Trophoblast cell (in vitro differentiated cells and primary cell): Measurements from ENCODE around the gene PNPLA5.

ENCODE experiments used
- DNase-seq, 2 donors: peaks; one replicate each; pipeline ENCODE4 v3.0.0-alpha.2; 2016
- H2AFZ ChIP-seq: 2 replicates; pipeline ENCODE4 v1.6.1; 2013; ENCODE audit warnings: low read length, moderate library complexity, mild to moderate bottlenecking; ENCODE audit not compliant: insufficient read depth, poor library complexity
- H2AK5ac ChIP-seq: 2 replicates; pipeline ENCODE4 v1.6.1; 2013; ENCODE audit warnings: mild to moderate bottlenecking, low read length
- H2BK120ac ChIP-seq: 2 replicates; pipeline ENCODE4 v1.6.1; 2013; ENCODE audit warnings: low read length, mild to moderate bottlenecking, moderate library complexity; ENCODE audit not compliant: insufficient read depth, poor library complexity
- H2BK12ac ChIP-seq: 2 replicates; pipeline ENCODE4 v1.6.1; 2013; ENCODE audit warnings: mild to moderate bottlenecking, low read length, moderate library complexity
- H2BK5ac ChIP-seq: 2 replicates; pipeline ENCODE4 v1.6.1; 2013; ENCODE audit warnings: low read length, low read depth, moderate library complexity, mild to moderate bottlenecking; ENCODE audit not compliant: poor library complexity
- H3K14ac ChIP-seq: 2 replicates; pipeline ENCODE4 v1.6.1; 2013; ENCODE audit warnings: mild to moderate bottlenecking, low read length
- H3K18ac ChIP-seq: 2 replicates; pipeline ENCODE4 v1.6.1; 2013; ENCODE audit warnings: mild to moderate bottlenecking, low read length
- H3K23ac ChIP-seq: 2 replicates; pipeline ENCODE4 v1.6.1; 2013; ENCODE audit warnings: low read length
- H3K27ac ChIP-seq: 2 replicates; pipeline ENCODE4 v1.5.1; 2013; ENCODE audit warnings: low read depth, mild to moderate bottlenecking, inconsistent platforms, low read length, moderate library complexity
- H3K27me3 ChIP-seq: 2 replicates; pipeline ENCODE4 v1.6.1; 2013; ENCODE audit warnings: inconsistent platforms, mild to moderate bottlenecking, low read length, moderate library complexity; ENCODE audit not compliant: insufficient read depth
- H3K36me3 ChIP-seq, 2 experiments: 1 replicate in 1 of 2; 2 replicates in 1 of 2; pipeline ENCODE4 v1.6.1; 2013; ENCODE audit warnings: low read length in 2 of 2, mild to moderate bottlenecking in 2 of 2, moderate library complexity in 1 of 2; ENCODE audit not compliant: insufficient read depth in 2 of 2, control insufficient read depth in 1 of 2
- H3K4ac ChIP-seq: 2 replicates; pipeline ENCODE4 v1.6.1; 2013; ENCODE audit warnings: low read depth, mild to moderate bottlenecking, low read length, moderate library complexity
- H3K4me1 ChIP-seq, 2 experiments: 1 replicate in 1 of 2; 2 replicates in 1 of 2; pipeline ENCODE4 v1.6.1; 2013; ENCODE audit warnings: low read length in 2 of 2, mild to moderate bottlenecking in 2 of 2, moderate library complexity in 1 of 2; ENCODE audit not compliant: insufficient read depth in 2 of 2, control insufficient read depth in 1 of 2
- H3K4me2 ChIP-seq: 2 replicates; pipeline ENCODE4 v1.6.1; 2013; ENCODE audit warnings: inconsistent platforms, mild to moderate bottlenecking, low read length, moderate library complexity
- H3K4me3 ChIP-seq: 2 replicates; pipeline ENCODE4 v1.5.1; 2013; ENCODE audit warnings: mild to moderate bottlenecking, low read depth, low read length, inconsistent platforms
- H3K79me1 ChIP-seq: one replicate; pipeline ENCODE4 v1.6.1; 2013; ENCODE audit warnings: low read length
- H3K79me2 ChIP-seq: 2 replicates; pipeline ENCODE4 v1.6.1; 2013; ENCODE audit warnings: low read length, mild to moderate bottlenecking; ENCODE audit not compliant: control insufficient read depth, insufficient read depth, poor library complexity
- H3K9ac ChIP-seq: 2 replicates; pipeline ENCODE4 v1.6.1; 2013; ENCODE audit warnings: mild to moderate bottlenecking, low read length
- H3K9me3 ChIP-seq: 2 replicates; pipeline ENCODE4 v1.6.1; 2013; ENCODE audit warnings: low read depth, mild to moderate bottlenecking, control low read depth, inconsistent platforms, low read length; ENCODE audit not compliant: insufficient read depth
- H4K12ac ChIP-seq: 2 replicates; pipeline ENCODE4 v1.6.1; 2013; ENCODE audit warnings: low read depth, mild to moderate bottlenecking, low read length, moderate library complexity
- H4K8ac ChIP-seq: 2 replicates; pipeline ENCODE4 v1.6.1; 2013; ENCODE audit warnings: low read depth, mild to moderate bottlenecking, low read length, moderate library complexity
- H4K91ac ChIP-seq: one replicate; pipeline ENCODE4 v1.6.1; 2013; ENCODE audit warnings: low read depth, mild to moderate bottlenecking, low read length, moderate library complexity
- WGBS: extraction: QIAGEN DNeasy Blood & Tissue Kit; methylation state at CpG from one replicate; pipeline ENCODE4 v1.1.7; 2013; ENCODE audit warnings: missing lambda C conversion rate; ENCODE audit not compliant: insufficient read length, insufficient coverage; ENCODE audit errors: extremely low coverage; 5-methylcytosine and 5-hydroxymethylcytosine counted together

Gene PNPLA5

GRCh38 chr22:43928468-43928867, 36.7 kb upstream of the PNPLA5 start:
- Histone ChIP-seq H3K14ac (no peak overlapping the region), H2BK120ac (no peak overlapping the region), H3K79me1 (peaks cover 11% of the 10 kb centered on the region), H2BK12ac (no peak overlapping the region), H3K4ac (no peak overlapping the region), H4K12ac (no peak overlapping the region), H3K27ac (no peak overlapping the region), H3K27me3 (no peaks in the 10 kb centered on the region), H3K18ac (no peak overlapping the region), H2BK5ac (no peak overlapping the region), H3K36me3 (peaks cover 23 to 32% of the 10 kb centered on the region in 2 experiments), H3K23ac (no peak overlapping the region), H3K4me3 (no peak overlapping the region), H3K9ac (no peak overlapping the region), H3K79me2 (peaks cover 7% of the 10 kb centered on the region), H4K8ac (no peak overlapping the region), H3K4me2 (no peak overlapping the region), H3K9me3 (no peaks in the 10 kb centered on the region), H4K91ac (no peak overlapping the region), H2AK5ac (no peak overlapping the region), H2AFZ (no peak overlapping the region), H3K4me1 (peaks cover 7 to 16% of the 10 kb centered on the region in 2 experiments)
- DNase-seq, result no peak
- WGBS, result no CpG with 5 or more reads among the region's 5 CpGs

- DNase-seq, result no peak
- Histone ChIP-seq H3K79me2 (peaks cover 7% of the 10 kb centered on the region), H3K27ac (no peak overlapping the region), H3K14ac (no peak overlapping the region), H3K36me3 (peaks cover 17 to 22% of the 10 kb centered on the region in 2 experiments), H3K4me3 (no peak overlapping the region), H4K91ac (no peak overlapping the region), H2BK5ac (no peak overlapping the region), H2BK12ac (no peak overlapping the region), H2AFZ (no peak overlapping the region), H3K9me3 (no peaks in the 10 kb centered on the region), H3K9ac (no peak overlapping the region), H3K79me1 (peaks cover 13% of the 10 kb centered on the region), H2BK120ac (no peak overlapping the region), H3K23ac (no peak overlapping the region), H3K4ac (no peak overlapping the region), H3K4me1 (peaks cover 15 to 31% of the 10 kb centered on the region in 2 experiments), H3K27me3 (no peaks in the 10 kb centered on the region), H4K12ac (no peak overlapping the region), H3K4me2 (no peak overlapping the region), H3K18ac (no peak overlapping the region), H2AK5ac (no peak overlapping the region), H4K8ac (no peak overlapping the region)
- WGBS, result no CpG with 5 or more reads among the region's 1 CpG
These were observed 34.5 kb upstream of the PNPLA5 start for GRCh38 chr22:43926349-43926710.

GRCh38 chr22:43925433-43926348, 33.9 kb upstream of the PNPLA5 start:
- peaks cover 7% of the 10 kb centered on the region for H3K79me2 ChIP-seq
- H3K79me1 ChIP-seq, result peaks cover 13% of the 10 kb centered on the region
- no peak overlapping the region for H4K91ac ChIP-seq
- no peak overlapping the region for H3K9ac ChIP-seq
- peaks cover 17 to 22% of the 10 kb centered on the region in 2 experiments for H3K36me3 ChIP-seq
- H3K27ac ChIP-seq, result no peak overlapping the region
- WGBS, result no CpG with 5 or more reads among the region's 6 CpGs
- H3K18ac ChIP-seq, result no peak overlapping the region
- H3K4ac ChIP-seq, result no peak overlapping the region
- DNase-seq, result no peak
- H2AFZ ChIP-seq, result no peak overlapping the region
- H4K8ac ChIP-seq, result peak overlapping the region; percentile 13
- H3K4me3 ChIP-seq, result no peak overlapping the region
- H4K12ac ChIP-seq, result no peak overlapping the region
- no peak overlapping the region for H2BK5ac ChIP-seq
- no peak overlapping the region for H3K23ac ChIP-seq
- no peak overlapping the region for H2BK120ac ChIP-seq
- no peak overlapping the region for H3K14ac ChIP-seq
- H3K4me1 ChIP-seq, result peaks cover 16 to 33% of the 10 kb centered on the region in 2 experiments
- peak overlapping the region; percentile 13 for H2BK12ac ChIP-seq
- H2AK5ac ChIP-seq, result no peak overlapping the region
- H3K27me3 ChIP-seq, result no peaks in the 10 kb centered on the region
- H3K9me3 ChIP-seq, result no peaks in the 10 kb centered on the region
- H3K4me2 ChIP-seq, result peak overlapping the region; percentile 40

- Histone ChIP-seq H3K79me2 (peaks cover 7% of the 10 kb centered on the region), H3K4me1 (peaks cover 16 to 33% of the 10 kb centered on the region in 2 experiments), H3K36me3 (peaks cover 9 to 14% of the 10 kb centered on the region in 2 experiments), H3K9ac (no peak overlapping the region), H2BK5ac (no peak overlapping the region), H3K14ac (peak overlapping the region; percentile 38), H3K4ac (no peak overlapping the region), H3K23ac (no peak overlapping the region), H4K12ac (no peak overlapping the region), H3K4me3 (no peak overlapping the region), H3K9me3 (no peaks in the 10 kb centered on the region), H3K27me3 (no peaks in the 10 kb centered on the region), H2AFZ (no peak overlapping the region), H3K27ac (no peak overlapping the region), H3K4me2 (peak overlapping the region; percentile 40), H3K79me1 (peaks cover 13% of the 10 kb centered on the region), H2AK5ac (no peak overlapping the region), H4K91ac (peak overlapping the region; percentile 16), H2BK120ac (peak overlapping the region; percentile 39), H4K8ac (peak overlapping the region; percentile 66), H2BK12ac (peak overlapping the region; percentile 1), H3K18ac (peak overlapping the region; percentile 35)
- no CpG with 5 or more reads among the region's 7 CpGs for WGBS
- no peak for DNase-seq
These were observed 33.1 kb upstream of the PNPLA5 start for GRCh38 chr22:43924877-43925276.
